GM12873 (cell line): ENCODE data around the gene FBXO17.

Experiments
- CTCF ChIP-seq: IDR thresholded peaks from 2 replicates; pipeline ENCODE4 v1.5.1; 2012; ENCODE audit warnings: low read depth, mild to moderate bottlenecking, moderate library complexity, low read length, control low read depth; ENCODE audit not compliant: insufficient read depth; ENCODE audit errors: missing control alignments

FBXO17 gene

DNA sequence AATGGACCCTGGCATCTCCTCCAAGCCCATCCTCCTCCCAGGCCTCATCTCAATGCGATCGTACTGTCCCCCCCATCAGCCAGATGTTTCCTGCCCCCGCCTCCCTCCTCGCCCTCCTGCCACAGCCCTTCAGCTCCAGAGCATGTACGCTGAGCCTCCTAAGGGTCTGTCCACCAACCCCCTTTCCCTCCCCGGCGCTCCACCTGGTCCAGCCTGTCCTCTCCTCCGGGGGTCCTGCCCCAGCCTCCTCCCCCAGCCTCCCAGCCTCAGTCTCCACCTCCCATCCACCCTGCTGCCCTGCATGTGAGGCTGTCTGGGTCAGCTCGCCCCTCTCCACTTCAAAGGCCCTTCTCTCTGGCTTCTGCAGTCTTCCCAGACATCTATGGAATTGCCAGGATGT lies 80.6 kb downstream of the FBXO17 start:
- no peak for TF ChIP-seq CTCF

DNA sequence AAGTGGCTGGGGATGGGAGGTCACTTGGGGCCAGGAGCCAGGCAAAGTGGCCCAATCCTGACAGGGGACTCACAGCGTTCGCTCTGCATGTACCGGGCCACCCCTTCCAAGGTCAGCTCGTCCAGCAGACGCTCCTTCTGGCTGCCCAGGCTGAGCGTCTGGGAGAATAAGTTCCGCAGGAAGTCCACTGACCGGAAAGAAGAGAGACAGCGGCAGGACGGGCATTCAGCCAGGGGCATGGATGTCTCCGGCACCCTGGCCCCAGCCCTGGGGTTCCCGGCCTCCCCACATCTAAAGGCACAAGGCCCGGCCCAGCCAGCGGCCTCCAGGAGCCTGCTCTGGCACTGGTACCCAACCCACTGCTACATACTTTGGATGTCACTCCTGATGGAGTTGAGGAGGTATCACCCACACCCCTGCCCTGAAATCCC lies 82.2 kb downstream of the FBXO17 start:
- TF ChIP-seq CTCF: no peak

GRCh38 chr19:38892841-38893240 lies 82.7 kb downstream of the FBXO17 start:
- no peak for TF ChIP-seq CTCF

DNA sequence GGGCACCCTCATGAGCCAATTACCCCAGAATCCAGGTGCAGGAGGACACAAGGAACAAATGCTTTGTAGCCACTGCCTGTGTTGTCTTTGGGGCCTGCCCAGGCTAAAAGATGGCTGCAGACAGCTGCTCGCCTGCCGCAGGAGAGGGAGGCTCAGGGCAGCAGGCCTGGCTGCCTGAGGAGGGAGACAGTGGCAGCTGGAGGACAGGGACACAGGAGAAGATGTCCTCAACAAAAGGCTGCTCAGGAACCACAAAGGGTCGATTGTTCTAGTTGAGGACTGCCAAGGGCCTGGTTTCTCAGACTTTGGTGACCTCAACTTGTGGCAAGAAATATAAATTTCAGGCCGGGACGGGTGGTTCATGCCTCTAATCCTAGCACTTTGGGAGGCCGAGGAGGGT lies 83.8 kb downstream of the FBXO17 start:
- no peak for TF ChIP-seq CTCF
